Forelimb muscle (tissue), 1 donor: ENCODE results near the gene AOPEP. TPM values are rescaled to one million over a fixed set of nuclear protein-coding genes. Genes with fewer than 3 reads are reported as not detected.
A peak's percentile ranks its signal among the peaks of the same experiment; 100 is the strongest.
"Not testable (repeated sequence)": the region's sequence is repeated elsewhere in the genome, so short reads cannot be mapped to it uniquely, and the experiment has no call there.

Experiments used
- DNase-seq: peaks from one replicate; pipeline ENCODE4 v3.0.0-alpha.2; 2013; ENCODE audit warnings: low read depth
- polyA plus RNA-seq: library from polyadenylated mRNA; unstranded; fragments of 120-200 nt; gene quantifications from one replicate; pipeline ENCODE4 v1.2.1, GENCODE V29; 2013; ENCODE audit not compliant: insufficient read length

The AOPEP gene
- polyA plus RNA-seq, 1 donor, result 43.0 TPM

DNA sequence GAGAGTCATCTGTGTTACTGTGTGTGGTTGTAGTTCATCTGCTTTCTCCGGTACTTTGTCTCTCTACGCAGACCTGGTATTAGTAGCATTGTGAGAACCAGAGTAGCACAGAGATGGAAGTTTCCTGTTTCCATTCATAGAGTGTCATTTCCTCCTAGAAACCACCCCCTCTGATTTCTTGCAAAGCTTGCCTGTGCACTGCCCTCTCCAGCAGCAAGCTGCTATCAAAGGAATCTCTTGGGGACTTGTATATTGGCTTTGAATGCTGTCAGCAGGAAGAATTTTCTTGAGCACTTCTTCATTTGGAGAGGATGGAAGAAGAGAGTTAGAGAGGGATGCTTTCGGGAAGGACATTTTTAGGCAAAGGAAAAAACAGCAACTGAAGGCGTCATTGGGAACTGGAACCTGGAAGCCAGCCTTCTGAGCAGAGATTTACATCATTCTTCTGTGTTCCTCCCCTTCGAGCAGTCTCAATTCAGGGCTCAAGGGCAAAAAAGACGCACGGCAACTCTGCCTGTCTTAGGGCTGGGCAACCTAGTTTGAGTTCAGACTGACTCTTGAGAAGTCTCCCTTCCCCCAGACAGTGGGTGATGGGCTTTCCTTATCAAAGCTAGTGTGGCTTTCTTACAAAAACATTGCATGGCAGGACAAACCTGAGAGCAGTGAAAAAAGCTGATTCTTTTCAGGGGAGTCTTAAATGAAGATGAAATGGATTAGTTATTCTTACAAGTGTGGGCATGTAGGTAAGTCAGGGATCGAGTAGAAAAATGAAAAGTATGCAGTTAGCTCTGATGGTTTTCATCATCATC is 226.3 kb downstream of the AOPEP start:
- DNase-seq, result no peak

DNA sequence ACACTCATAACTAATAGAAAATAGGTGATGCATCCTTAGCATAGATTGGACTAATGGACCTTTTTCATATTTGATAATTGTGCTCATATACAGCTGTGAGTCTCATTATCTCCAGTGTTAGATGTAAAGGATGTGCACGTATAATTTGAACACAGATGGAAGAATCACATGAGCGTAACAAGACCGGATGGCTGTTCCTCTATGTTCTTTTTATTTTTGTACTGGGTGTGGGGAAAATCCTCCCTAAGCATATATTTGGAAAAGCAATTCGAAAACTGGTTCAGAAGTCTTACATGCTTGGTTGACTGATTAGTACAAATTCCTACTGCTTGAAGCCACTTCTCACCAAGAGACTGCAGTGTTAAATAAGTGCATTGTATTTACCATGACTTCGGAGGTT is 230.2 kb downstream of the AOPEP start:
- no peak for DNase-seq

DNA sequence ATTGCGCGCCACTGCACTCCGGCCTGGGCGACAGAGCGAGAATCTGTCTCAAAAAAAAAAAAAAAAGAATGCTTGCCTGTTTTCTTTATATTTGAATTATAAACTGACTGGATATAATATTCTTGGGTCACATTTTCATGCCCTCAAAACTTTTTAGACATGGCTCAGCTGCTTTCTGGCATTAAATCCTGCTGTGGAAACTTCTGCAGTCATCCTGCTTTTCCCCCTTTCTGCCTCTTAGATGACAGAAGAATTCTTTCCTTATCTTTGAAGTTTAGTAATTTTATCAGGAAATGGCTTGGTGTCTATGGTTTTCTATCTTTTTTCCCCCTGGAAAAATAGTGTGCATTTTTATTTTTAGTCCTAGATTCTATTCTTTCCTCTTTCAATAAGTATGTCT is 234.5 kb downstream of the AOPEP start:
- DNase-seq, result no peak

DNA sequence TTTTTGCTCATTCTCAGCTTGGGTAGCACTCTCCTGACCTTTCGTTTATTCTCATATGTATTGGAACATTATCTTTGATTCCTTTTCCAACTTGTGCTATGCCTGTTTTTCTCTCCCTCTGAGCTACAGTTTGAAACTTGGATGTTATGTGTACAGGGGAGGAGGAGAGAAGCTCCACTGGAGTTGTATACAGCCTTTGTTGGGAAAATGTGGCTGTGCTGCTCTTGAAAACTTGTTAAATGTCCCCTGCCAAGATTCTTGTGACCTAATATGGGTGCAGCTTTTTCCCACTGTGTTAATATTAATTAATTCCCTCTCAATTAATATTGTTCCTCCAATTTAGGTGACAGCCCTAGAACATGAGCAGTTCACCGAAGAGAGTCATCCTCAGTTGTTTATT is 235.4 kb downstream of the AOPEP start:
- DNase-seq, result no peak

DNA sequence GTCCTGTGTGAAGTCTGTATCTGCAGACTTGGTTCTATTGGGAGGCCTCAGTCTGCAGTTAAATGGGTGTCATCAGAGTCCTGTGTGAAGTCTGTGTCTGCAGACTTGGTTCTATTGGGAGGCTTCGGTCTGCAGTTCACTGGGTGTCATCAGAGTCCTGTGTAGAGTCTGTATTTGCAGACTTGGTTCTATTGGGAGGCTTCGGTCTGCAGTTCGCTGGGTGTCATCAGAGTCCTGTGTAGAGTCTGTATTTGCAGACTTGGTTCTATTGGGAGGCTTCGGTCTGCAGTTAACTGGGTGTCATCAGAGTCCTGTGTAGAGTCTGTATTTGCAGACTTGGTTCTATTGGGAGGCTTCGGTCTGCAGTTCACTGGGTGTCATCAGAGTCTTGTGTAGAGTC is 239.1 kb downstream of the AOPEP start:
- DNase-seq, result not testable (repeated sequence)

DNA sequence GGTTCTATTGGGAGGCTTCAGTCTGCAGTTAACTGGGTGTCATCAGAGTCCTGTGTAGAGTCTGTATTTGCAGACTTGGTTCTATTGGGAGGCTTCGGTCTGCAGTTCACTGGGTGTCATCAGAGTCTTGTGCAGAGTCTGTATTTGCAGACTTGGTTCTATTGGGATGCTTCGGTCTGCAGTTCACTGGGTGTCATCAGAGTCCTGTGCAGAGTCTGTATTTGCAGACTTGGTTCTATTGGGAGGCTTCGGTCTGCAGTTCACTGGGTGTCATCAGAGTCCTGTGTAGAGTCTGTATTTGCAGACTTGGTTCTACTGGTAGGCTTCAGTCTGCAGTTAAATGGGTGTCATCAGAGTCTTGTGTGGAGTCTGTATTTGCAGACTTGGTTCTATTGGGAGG is 239.5 kb downstream of the AOPEP start:
- not testable (repeated sequence) for DNase-seq

DNA sequence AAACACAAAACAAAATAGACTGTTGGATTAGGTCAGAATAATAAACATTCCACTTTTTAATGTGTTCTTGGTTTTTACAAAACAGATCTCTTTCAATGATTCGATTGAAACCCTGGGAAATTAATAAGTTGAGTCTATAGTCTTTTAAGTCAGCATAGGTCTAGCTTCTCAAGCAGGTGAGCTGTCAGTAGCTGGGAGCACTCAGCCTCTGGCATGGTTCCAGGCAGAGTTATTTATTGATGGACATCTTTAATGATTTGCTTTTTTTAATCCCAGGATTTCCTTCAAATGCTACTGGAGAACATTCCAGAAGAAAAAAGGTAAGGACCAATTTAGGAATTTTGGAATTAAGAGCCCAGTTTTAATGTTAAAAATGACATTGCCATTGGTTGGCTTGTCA is 241.0 kb downstream of the AOPEP start:
- DNase-seq, result no peak

DNA sequence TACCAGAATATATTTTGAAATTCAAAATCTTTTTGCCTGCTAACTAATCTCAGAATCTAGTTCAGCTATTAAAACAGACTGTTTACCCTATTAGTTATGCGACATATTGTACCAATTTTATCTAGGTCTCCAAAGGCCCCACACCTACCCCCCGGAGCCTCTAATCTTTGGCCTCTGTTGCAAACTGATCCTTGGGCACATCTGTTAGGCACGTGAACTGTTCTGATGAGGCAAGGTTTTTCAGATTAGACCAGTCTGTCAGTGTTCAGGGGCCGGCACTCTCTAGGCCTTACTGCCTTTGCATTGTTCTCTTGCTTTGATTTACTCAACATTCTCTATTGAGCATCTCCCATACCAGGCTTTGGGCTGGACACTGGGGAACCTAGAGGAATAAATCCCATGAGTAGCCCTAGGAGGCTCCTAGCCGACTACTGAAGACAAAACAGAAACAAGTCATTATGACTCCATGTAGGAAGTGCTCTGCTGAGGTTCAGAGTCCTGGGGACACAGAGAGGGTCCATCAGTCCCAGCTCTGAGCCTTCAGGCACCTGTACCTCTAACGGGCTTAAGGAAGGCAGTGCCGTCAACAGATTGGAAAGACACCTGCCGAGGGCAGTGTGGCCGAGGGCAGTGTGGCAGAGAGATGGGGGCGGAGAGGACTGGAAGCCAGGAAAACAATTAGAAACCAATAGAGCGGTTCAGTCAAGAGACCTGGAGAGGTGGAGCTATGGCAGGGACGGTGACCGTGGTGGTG is 245.1 kb downstream of the AOPEP start:
- DNase-seq, result no peak

DNA sequence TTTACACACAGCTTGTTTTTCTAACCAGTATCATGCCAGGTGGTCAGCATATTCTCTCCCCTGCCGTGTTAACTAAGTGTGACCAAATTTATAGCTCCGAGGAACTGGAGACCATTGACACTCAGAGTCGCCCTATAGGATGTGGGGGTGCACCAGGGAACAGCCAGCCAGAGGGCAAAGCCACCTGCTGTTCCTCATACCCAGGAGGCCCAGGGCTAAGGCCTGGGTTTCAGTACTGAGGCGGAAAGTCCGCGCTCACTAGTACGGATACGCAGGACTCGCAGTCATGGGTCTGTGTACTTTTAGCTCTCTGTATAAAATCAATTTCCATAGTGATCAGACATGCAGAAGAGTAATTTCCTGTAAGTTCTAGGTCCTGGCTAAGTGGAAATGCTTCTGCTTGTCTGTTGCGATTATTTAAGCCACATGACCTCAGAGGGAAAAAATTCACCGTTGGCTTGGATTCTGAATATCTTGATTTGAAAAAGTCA is 247.0 kb downstream of the AOPEP start:
- peak; percentile 78 for DNase-seq

DNA sequence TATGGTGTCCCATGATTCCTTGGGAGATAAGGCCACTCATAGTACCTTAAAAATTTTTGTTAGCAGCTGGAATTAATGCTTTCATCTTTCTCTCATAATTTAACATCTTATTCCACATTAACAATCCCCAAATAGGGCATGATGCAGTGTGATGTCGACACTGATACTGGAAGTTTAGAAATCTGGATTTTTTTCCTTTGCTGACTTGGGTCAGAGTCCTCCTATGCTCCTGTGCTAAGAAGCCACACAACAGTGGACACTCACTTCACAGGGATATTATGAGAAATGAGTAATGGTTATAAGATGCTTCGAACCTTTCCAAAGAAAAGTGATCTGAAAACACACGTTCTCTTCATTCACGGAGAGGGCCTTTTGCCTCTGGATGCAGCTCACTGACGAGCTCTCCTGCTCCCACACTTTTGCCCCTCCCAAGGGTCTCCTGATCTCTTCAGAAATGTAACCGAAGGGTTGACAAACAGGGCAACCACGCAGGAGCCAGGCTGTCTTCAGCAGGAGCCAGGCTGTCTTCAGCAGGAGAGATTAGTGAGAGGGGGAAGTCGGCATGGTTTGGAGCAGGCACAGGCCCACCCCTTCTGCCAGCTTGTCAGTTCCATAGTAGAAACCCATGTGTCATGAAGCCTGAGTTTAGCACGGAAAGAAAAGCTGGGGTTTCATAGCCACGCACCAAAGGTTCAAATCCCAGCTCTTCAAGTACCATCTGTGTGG is 247.8 kb downstream of the AOPEP start:
- DNase-seq, result no peak

DNA sequence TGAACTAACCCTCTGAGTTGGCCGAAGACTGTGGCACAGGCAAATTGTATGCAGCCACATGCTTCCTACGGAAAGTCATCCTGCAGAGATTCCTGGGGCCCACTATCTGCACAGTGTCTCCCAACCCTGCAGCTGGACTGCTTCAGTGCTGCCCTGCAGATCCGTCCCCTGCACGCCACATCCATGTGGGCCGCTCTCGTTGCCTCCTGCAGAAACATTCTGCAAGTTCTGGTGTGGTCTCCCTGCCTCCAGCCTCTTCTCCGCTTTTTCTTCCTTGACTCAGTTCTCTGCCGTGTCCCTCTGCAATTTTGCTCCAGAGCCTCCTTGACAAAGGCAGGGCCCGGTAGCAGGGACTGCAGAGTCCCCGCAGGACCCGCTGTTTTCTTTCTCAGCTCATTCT is 249.0 kb downstream of the AOPEP start:
- DNase-seq, result no peak

DNA sequence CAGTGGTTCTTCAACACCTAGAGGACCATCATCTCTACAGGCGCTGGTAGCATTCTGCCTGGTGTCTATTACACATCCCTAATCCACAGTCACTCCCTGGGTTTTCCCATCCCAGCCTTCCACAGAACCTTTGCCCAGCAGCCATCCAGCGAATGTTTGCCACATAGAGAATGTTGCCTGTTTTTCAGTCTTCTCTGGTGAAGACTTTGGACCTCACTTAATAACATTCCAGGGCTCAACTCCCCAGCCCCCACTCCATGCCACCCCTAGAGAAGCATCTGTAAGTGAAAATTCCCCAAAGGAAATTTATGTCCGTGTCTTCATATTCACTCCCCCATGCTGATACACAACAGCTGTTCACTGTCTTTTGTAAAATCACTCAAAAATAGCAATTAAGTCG is 249.6 kb downstream of the AOPEP start:
- no peak for DNase-seq

DNA sequence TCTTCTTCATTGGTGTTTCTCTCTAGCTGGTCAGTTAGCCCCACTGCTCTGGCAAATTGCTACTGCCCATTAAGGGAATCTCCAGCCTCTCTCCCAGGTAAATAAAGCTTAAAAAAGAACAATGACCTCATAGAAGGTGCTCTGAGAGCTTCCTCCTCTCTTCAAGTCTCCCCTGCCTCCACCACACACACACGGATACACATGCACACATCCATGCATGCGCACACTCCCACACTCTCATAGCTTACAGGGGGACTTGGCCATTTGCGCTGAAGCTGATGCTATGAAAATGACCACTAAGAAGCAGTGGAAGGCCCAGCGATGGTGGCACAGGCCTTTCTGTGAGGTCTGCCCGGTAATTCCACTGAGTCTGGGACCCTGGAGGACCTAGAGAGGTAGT is 250.9 kb downstream of the AOPEP start:
- DNase-seq, result no peak

DNA sequence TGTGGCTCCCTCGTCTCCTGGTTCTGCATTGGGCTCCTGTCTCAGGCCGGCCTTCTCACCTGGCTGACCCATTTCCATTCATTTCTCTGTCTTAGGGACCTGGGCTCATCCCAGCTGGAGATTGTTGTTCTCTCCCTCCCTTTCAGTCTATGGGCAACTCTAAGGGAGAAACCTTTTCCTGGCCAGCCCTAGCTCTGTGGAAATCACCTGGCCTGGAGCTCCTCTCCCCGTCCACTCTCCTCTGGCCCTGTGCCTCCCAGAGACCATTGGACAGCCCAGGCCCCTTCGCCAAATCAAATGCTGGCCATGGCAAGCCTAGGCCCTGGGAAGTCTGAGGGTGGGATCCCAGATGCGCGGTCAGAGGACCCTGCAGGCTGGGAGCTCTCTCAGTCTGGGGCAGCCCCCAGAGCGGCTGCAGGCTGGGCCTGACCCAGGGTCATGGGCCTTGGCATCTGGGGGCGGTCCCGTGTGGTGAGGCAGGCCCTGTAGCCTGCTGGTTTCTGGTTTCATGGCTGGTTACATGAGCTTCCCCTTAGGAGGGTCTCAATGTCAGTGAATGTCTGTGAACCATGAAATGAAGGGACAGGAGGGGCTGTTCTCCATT is 253.5 kb downstream of the AOPEP start:
- DNase-seq, result no peak

DNA sequence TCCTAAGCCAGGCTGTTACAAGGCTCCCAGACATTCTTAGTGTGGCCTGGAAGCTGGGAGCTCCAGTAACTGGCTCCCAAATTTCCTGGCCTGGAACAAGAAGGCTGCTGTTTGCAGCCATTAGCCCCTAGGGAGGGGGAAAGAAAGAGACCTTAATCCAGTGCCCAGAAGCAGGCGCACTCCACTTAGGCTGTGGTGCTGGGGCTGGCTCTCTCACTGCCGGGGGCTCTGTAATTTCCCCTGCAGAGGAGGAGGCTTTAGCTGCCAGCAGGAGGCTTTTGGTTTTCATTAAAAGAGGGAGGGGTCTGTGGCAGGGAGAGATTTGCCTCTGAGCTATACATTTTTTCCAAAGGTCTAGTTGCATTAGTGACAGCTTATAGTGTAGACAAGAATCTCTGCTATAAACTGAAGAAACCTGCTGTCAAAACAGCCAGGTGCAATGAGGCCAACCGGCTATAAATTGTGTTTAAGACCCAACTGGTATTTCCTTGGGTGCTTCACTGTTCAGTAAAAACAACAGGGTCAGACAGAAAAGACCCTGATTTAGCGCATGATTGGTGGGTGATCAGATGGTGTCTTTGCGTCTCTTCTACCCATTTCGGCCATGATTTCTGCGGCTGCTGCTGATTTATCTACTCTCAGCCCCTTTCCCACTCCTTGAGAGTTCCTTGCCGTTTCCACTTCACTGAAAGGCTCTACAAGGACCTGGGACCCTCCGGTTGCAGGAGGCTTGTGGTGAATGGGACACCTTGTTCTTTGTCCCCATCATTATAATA is 254.6 kb downstream of the AOPEP start:
- no peak for DNase-seq

DNA sequence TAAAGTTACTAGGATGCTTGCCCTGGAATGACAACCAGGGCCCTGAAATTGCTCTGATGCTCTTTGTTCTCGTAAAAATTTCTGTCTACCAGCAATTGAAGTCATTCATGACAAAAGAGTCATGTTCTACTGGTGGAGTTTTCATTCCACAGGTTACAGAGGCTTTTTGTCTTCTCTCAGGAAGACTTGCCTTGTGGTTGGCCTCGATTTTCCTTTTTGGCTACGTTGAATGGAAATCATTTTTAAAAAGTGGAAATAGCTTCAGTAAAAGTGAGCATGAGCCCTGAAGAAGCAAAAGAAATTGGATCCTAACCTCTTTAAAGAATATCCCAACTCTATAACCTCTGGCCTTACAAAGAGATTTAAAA is 255.2 kb downstream of the AOPEP start:
- no peak for DNase-seq

DNA sequence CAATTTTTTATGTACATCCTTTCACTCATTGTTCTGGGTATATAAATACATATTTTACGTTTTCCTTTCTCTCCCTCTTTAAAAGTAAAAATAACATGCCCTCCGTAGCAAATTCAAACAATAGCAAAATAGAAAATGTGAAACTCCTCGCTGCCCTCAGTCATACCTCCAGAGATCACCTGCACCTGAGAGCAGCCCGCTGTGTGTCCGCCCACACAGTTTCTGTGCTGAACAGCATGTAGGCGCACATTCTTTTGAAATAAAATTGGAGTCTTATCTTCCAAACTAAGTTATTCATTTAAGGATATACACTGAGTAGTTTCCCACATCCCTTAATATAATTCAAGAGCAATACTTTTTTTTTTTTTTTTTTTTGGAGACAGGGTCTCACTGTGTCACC is 255.7 kb downstream of the AOPEP start:
- no peak for DNase-seq

DNA sequence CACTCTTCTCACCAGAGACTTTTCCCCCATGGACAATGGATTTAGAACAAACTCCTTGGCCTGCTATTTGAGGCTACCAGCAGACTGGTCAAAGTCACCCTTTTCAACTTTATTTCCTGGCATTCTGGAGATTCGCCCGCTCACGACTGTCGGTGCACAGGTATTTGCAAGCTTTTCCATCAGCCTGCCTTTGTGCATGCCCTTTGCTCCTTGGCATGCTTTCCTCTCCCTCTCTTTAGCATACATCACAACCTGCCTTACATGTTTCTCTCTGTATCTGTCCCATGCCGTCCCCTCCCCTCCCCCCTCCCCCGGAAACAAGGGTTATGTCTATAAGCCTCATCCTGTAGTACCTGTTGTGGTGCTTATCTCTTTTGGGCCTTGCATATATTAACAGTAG is 257.1 kb downstream of the AOPEP start:
- no peak for DNase-seq

DNA sequence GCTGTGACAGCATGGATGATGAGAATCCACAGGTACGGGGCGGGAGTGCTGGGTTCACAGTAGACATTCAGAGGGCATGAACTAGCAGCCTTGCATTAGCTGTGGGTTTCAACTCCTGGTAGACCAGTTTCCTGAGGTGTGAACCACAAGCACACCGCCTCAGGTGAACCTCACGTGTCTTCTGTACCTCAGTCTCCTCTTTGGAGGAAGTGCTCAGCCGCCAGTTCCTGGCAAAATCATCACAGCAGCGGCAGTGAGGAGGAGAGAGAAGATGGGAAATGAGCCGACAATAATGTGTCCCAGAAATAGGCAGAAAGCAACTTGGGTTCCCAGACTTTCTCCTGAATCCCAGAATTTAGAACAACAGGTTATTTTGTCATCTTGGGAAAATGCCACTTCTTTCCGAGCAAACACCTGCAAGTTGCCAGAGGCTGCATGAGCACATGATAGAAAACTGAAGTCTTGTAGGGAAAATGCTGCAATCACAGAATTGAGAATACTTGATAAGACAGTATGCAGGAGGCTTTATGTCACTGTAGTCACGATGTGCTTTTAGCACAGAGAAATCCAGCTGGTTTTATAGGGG is 258.5 kb downstream of the AOPEP start:
- DNase-seq, result no peak

DNA sequence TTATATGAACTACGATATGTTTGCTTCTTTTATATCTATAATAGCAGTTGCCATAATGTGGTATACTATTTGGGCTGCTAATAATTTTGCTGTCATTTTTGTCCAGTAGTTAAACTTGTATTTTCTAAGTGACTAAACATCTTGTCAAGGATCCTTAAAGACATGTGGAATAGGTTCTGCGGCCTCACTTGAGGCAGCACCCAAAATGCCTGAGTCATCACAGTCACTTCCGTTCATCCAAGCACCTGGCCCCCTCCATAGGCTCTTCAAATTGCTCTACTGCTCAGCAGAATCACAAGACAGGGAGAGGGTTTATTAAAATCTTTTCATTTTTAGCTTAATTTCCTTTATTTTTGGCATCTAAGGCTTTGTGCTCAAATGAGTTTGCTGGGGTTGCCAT is 259.1 kb downstream of the AOPEP start:
- DNase-seq, result no peak

DNA sequence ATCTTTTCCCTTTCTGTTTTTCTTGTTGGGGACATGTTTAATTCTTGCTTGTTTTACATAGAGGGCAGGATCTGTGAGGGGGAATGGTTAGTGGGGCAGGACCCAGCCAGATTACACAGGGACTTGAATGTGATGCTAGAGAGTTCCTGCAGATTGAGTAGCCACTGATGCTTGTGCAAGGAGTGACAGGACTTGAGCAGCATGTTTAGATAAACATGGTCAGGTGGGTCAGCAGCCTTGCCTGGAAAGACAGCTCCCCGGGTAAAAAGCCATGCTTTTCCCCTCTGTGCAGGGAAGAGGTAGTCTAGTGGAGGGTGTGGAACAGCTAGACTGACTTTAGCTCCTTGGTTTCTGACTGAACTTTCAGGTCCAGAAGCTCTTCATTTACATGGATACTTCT is 261.2 kb downstream of the AOPEP start:
- DNase-seq, result no peak
